SK-N-SH (cell line): Measurements from ENCODE around the gene WDR41. TPM values are rescaled to one million over a fixed set of nuclear protein-coding genes. Genes with fewer than 3 reads are reported as not detected.
"Not testable (repeated sequence)": the region's sequence is repeated elsewhere in the genome, so short reads cannot be mapped to it uniquely, and the experiment has no call there.

Experiments
- CTCF ChIA-PET: fragments of 300-600, 350-600 bp; formaldehyde crosslinking; extraction: SDS; loops from one replicate; lab custom pipeline; 2021; lab: Yijun Ruan, JAX
- POLR2A ChIA-PET: fragments of 350-600 bp; sonication (Branson Sonifier 250); formaldehyde crosslinking; extraction: SDS; loops from one replicate; lab custom pipeline; 2020; ENCODE audit warnings: antibody characterized with exemption, inconsistent platforms; lab: Yijun Ruan, JAX
- DNase-seq: peaks from one replicate; pipeline ENCODE4 v3.0.0; 2012
- H2AFZ ChIP-seq: fragments of 200-600 bp; sonication (generic); 2 replicates; pipeline ENCODE4 v1.8.1; 2016; ENCODE audit warnings: antibody characterized with exemption, mild to moderate bottlenecking, low read depth
- H3F3A ChIP-seq: fragments of 200-600 bp; sonication (generic); replicated peaks from 2 replicates; pipeline ENCODE3; 2016; ENCODE audit warnings: antibody characterized with exemption, mild to moderate bottlenecking; ENCODE audit not compliant: insufficient read depth
- H3K27ac ChIP-seq, 2 experiments: fragments of 200-500 bp in 1 of 2; fragments of 200-600 bp in 1 of 2; sonication (Bioruptor generic) in 1 of 2; sonication (generic), shearing (Covaris generic) in 1 of 2; 2 replicates each; pipeline versions ENCODE4 v1.5.1 to v1.6.1; 2014 to 2016; ENCODE audit warnings: low read depth in 2 of 2, inconsistent platforms in 1 of 2, low read length in 1 of 2, mild to moderate bottlenecking in 1 of 2, mixed read lengths in 1 of 2
- H3K27me3 ChIP-seq: fragments of 200-600 bp; sonication (generic), shearing (Covaris generic); 2 replicates; pipeline ENCODE4 v1.6.1; 2016; ENCODE audit warnings: mixed run types; ENCODE audit not compliant: insufficient read depth
- H3K36me3 ChIP-seq, 2 experiments: fragments of 200-500 bp in 1 of 2; fragments of 200-600 bp in 1 of 2; sonication (Bioruptor generic) in 1 of 2; sonication (generic) in 1 of 2; replicated peaks in 1 of 2; 2 replicates each; pipeline versions ENCODE3 to v1.5.1; 2014 to 2016; ENCODE audit warnings: low read length in 1 of 2, mild to moderate bottlenecking in 1 of 2; ENCODE audit not compliant: insufficient read depth in 2 of 2, control insufficient read depth in 1 of 2
- H3K4me1 ChIP-seq, 2 experiments: fragments of 200-500 bp in 1 of 2; fragments of 200-600 bp in 1 of 2; sonication (Bioruptor generic) in 1 of 2; sonication (generic), shearing (Covaris generic) in 1 of 2; 2 replicates each; pipeline versions ENCODE4 v1.5.1 to v1.6.1; 2014 to 2016; ENCODE audit warnings: low read depth in 1 of 2, low read length in 1 of 2, mixed run types in 1 of 2; ENCODE audit not compliant: insufficient read depth in 2 of 2, control insufficient read depth in 1 of 2
- H3K4me2 ChIP-seq: fragments of 200-600 bp; sonication (generic), shearing (Covaris generic); 2 replicates; pipeline ENCODE4 v1.6.1; 2017; ENCODE audit warnings: mixed run types
- H3K4me3 ChIP-seq, 2 experiments: fragments of 200-500 bp in 1 of 2; fragments of 200-600 bp in 1 of 2; sonication (Bioruptor generic) in 1 of 2; sonication (generic), shearing (Covaris generic) in 1 of 2; 2 replicates each; pipeline versions ENCODE4 v1.5.1 to v1.8.1; 2014 to 2016; ENCODE audit warnings: low read depth in 2 of 2, inconsistent platforms in 1 of 2, low read length in 1 of 2, mild to moderate bottlenecking in 1 of 2, mixed read lengths in 1 of 2, moderate library complexity in 1 of 2
- H3K79me2 ChIP-seq: fragments of 200-600 bp; sonication (generic); 2 replicates; pipeline ENCODE4 v1.8.1; 2017; ENCODE audit warnings: mild to moderate bottlenecking; ENCODE audit not compliant: insufficient read depth
- H3K9ac ChIP-seq: fragments of 200-600 bp; sonication (generic); 2 replicates; pipeline ENCODE4 v1.6.1; 2017; ENCODE audit warnings: mixed run types
- H3K9me2 ChIP-seq: fragments of 200-600 bp; sonication (generic); 2 replicates; pipeline ENCODE4 v1.6.1; 2017; ENCODE audit warnings: mixed run types
- H3K9me3 ChIP-seq: fragments of 200-600 bp; sonication (generic); 2 replicates; pipeline ENCODE4 v1.6.1; 2017; ENCODE audit warnings: mixed run types, mild to moderate bottlenecking, moderate library complexity
- H4K20me1 ChIP-seq: fragments of 200-600 bp; sonication (generic); 2 replicates; pipeline ENCODE4 v1.6.1; 2017; ENCODE audit warnings: mild to moderate bottlenecking, mixed run types; ENCODE audit not compliant: insufficient read depth
- CHD2 ChIP-seq: fragments of 150-350 bp; IDR thresholded peaks from 2 replicates; pipeline ENCODE4 v1.6.1; 2018; ENCODE audit warnings: low read length; ENCODE audit not compliant: partially characterized antibody
- EZH2phosphoT487 ChIP-seq: fragments of 200-600 bp; sonication (generic); IDR thresholded peaks from 2 replicates; pipeline ENCODE4 v1.6.1; 2017; ENCODE audit warnings: low read depth, mixed run types, mild to moderate bottlenecking, antibody characterized with exemption, moderate library complexity, borderline replicate concordance
- FOXJ3 ChIP-seq: sonication (generic); formaldehyde crosslinking; IDR thresholded peaks from 2 replicates; pipeline ENCODE4 v1.5.1; 2020; ENCODE audit warnings: mild to moderate bottlenecking, missing genetic modification reagents
- FOXM1 ChIP-seq: IDR thresholded peaks from 2 replicates; pipeline ENCODE4 v1.4.0; 2012; ENCODE audit warnings: low read depth, mild to moderate bottlenecking
- GABPA ChIP-seq: IDR thresholded peaks from 2 replicates; pipeline ENCODE4 v1.4.0; 2012; ENCODE audit warnings: low read depth, mild to moderate bottlenecking
- MAX ChIP-seq: IDR thresholded peaks from 2 replicates; pipeline ENCODE4 v1.4.0; 2012; ENCODE audit warnings: low read depth
- MXI1 ChIP-seq: IDR thresholded peaks from 2 replicates; pipeline ENCODE4 v1.6.1; 2012; ENCODE audit warnings: mild to moderate bottlenecking, low read depth, low read length, improper control_type of control experiment
- NFIC ChIP-seq: IDR thresholded peaks from 2 replicates; pipeline ENCODE4 v1.4.0; 2012; ENCODE audit warnings: borderline replicate concordance
- RFX5 ChIP-seq: IDR thresholded peaks from 2 replicates; pipeline ENCODE4 v1.6.1; 2012; ENCODE audit warnings: mild to moderate bottlenecking, improper control_type of control experiment, low read length
- RXRA ChIP-seq: IDR thresholded peaks from 2 replicates; pipeline ENCODE4 v1.4.0; 2012; ENCODE audit warnings: low read depth, mild to moderate bottlenecking, borderline replicate concordance
- SMC3 ChIP-seq: IDR thresholded peaks from 2 replicates; pipeline ENCODE4 v1.6.1; 2012; ENCODE audit warnings: low read depth, low read length, improper control_type of control experiment
- TAF1 ChIP-seq: IDR thresholded peaks from 2 replicates; pipeline ENCODE4 v1.6.1; 2012; ENCODE audit warnings: low read depth, mild to moderate bottlenecking, low read length, moderate library complexity, borderline replicate concordance
- TCF12 ChIP-seq: IDR thresholded peaks from 2 replicates; pipeline ENCODE4 v1.4.0; 2012
- TEAD4 ChIP-seq: IDR thresholded peaks from 2 replicates; pipeline ENCODE4 v1.4.0; 2012; ENCODE audit warnings: mild to moderate bottlenecking, borderline replicate concordance; ENCODE audit not compliant: insufficient read depth
- YY1 ChIP-seq: IDR thresholded peaks from 2 replicates; pipeline ENCODE4 v1.4.0; 2012; ENCODE audit warnings: low read depth, mild to moderate bottlenecking
- WGBS: methylation state at CpG from one replicate; pipeline ENCODE4 v1.1.6; 2017; ENCODE audit warnings: low lambda C conversion rate; 5-methylcytosine and 5-hydroxymethylcytosine counted together
- polyA plus RNA-seq, 3 experiments: library from polyadenylated mRNA; depleted of rRNA; stranded (reverse); fragments of >200 nt; gene quantifications; 2 replicates each; pipeline ENCODE4 v1.2.3, GENCODE V29; 2012
- TF ChIP-seq, protein P1 (sequence below): fragments of 150-350 bp; IDR thresholded peaks from 2 replicates; pipeline ENCODE4 v1.6.1; 2016; ENCODE audit warnings: mild to moderate bottlenecking, low read depth, low read length
- TF ChIP-seq, protein P2 (sequence below): IDR thresholded peaks from 2 replicates; pipeline ENCODE4; 2012
- TF ChIP-seq, protein P3 (sequence below): fragments of 200-600 bp; sonication (generic); IDR thresholded peaks from 2 replicates; pipeline ENCODE4 v1.6.1; 2017; ENCODE audit warnings: antibody characterized with exemption, mild to moderate bottlenecking, moderate library complexity

The WDR41 gene
- polyA plus RNA-seq, 1 of the 3 experiments (the other 2 are of a cell fraction): 17.2 TPM

DNA sequence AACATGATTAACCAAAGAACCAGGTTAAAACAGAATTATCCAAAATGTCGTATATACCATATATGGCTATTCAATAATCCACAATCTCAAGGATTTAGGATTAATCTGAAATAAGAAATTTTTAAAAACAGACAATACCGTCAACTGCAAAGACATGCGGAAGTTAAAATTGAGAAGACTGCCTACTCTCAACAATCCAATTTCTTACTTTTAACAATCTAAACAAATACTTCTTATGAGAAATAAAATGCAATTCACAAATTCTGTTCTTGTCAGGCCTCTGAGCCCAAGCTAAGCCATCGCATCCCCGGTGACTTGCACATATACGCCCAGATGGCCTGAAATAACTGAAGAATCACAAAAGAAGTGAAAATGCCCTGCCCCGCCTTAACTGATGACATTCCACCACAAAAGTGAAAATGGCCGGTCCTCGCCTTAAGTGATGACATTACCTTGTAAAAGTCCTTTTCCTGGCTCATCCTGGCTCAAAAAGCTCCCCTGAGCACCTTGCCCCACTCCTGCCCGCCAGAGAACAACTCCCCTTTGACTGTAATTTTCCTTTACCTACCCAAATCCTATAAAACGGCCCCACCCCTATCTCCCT is 1.3 kb downstream of the WDR41 start:
- H3F3A ChIP-seq: peaks cover 12% of the 10 kb centered on the region
- TF ChIP-seq YY1: 0 out of 2 replicates have a peak, but pooled peaks have one; percentile 30

GRCh38 chr5:77486344-77486962 is 5.7 kb downstream of the WDR41 start:
- Histone ChIP-seq H3K27me3 (no peaks in the 10 kb centered on the region), H3K9me2 (no peaks in the 10 kb centered on the region), H3F3A (peaks cover 7% of the 10 kb centered on the region), H3K27ac (no peak overlapping the region), H3K4me1 (peaks cover 3 to 7% of the 10 kb centered on the region in 2 experiments; a peak in 2 of 4 replicates), H3K36me3 (peaks cover 29 to 46% of the 10 kb centered on the region in 2 experiments), H3K9ac (no peak overlapping the region), H3K79me2 (peaks cover 49% of the 10 kb centered on the region), H4K20me1 (no peaks in the 10 kb centered on the region), H3K4me3 (no peak overlapping the region), H3K9me3 (no peaks in the 10 kb centered on the region), H3K4me2 (no peak overlapping the region), H2AFZ (no peak overlapping the region)
- DNase-seq: no peak
- TF ChIP-seq MXI1 (no peak), RXRA (no peak), RFX5 (no peak), NFIC (no peak), FOXJ3 (CRISPR knock-in tag) (no peak), TCF12 (no peak), EZH2phosphoT487 (no peak), SMC3 (no peak), TEAD4 (no peak), FOXM1 (no peak), GABPA (no peak), CHD2 (no peak), TAF1 (no peak), MAX (no peak), YY1 (no peak)
- TF ChIP-seq, protein P1, sequence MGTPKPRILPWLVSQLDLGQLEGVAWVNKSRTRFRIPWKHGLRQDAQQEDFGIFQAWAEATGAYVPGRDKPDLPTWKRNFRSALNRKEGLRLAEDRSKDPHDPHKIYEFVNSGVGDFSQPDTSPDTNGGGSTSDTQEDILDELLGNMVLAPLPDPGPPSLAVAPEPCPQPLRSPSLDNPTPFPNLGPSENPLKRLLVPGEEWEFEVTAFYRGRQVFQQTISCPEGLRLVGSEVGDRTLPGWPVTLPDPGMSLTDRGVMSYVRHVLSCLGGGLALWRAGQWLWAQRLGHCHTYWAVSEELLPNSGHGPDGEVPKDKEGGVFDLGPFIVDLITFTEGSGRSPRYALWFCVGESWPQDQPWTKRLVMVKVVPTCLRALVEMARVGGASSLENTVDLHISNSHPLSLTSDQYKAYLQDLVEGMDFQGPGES: no peak
- TF ChIP-seq, protein P2, sequence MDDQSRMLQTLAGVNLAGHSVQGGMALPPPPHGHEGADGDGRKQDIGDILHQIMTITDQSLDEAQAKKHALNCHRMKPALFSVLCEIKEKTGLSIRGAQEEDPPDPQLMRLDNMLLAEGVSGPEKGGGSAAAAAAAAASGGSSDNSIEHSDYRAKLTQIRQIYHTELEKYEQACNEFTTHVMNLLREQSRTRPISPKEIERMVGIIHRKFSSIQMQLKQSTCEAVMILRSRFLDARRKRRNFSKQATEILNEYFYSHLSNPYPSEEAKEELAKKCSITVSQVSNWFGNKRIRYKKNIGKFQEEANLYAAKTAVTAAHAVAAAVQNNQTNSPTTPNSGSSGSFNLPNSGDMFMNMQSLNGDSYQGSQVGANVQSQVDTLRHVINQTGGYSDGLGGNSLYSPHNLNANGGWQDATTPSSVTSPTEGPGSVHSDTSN: no peak
- TF ChIP-seq, protein P3, sequence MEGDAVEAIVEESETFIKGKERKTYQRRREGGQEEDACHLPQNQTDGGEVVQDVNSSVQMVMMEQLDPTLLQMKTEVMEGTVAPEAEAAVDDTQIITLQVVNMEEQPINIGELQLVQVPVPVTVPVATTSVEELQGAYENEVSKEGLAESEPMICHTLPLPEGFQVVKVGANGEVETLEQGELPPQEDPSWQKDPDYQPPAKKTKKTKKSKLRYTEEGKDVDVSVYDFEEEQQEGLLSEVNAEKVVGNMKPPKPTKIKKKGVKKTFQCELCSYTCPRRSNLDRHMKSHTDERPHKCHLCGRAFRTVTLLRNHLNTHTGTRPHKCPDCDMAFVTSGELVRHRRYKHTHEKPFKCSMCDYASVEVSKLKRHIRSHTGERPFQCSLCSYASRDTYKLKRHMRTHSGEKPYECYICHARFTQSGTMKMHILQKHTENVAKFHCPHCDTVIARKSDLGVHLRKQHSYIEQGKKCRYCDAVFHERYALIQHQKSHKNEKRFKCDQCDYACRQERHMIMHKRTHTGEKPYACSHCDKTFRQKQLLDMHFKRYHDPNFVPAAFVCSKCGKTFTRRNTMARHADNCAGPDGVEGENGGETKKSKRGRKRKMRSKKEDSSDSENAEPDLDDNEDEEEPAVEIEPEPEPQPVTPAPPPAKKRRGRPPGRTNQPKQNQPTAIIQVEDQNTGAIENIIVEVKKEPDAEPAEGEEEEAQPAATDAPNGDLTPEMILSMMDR: no peak
- 86% methylated on average over 4 of the region's 4 CpGs for WGBS
- ChIA-PET POLR2A (no interaction called here), CTCF (no interaction called here)

More for the DNA sequence above, 1.3 kb downstream of the WDR41 start:
- not testable (repeated sequence) for H3K9me2 ChIP-seq, H4K20me1 ChIP-seq, H3K27me3 ChIP-seq, DNase-seq, H3K9me3 ChIP-seq, H3K4me1 ChIP-seq
- Histone ChIP-seq H3K9ac (peak overlapping the region; percentile 96), H2AFZ (peak overlapping the region; percentile 95), H3K36me3 (peaks cover 11 to 21% of the 10 kb centered on the region in 2 experiments), H3K27ac (peak overlapping the region in 1 of 2 experiments; percentile 90; a peak in 3 of 4 replicates), H3K4me3 (peak overlapping the region; percentile 93 to 96), H3K79me2 (peaks cover 45% of the 10 kb centered on the region), H3K4me2 (peak overlapping the region; percentile 78)
- WGBS: 32% methylated on average over 11 of the region's 11 CpGs
- ChIA-PET POLR2A (interaction anchor here (2.0 kb wide), 1 partner anchor 405 kb away, joined by 5 read pairs; no protein-coding TSS in a partner anchor), CTCF (interaction anchor here (0.6 to 3.1 kb wide), 8 partner anchors 8 to 413 kb away, joined by 3 to 26 read pairs (median 14); no protein-coding TSS in a partner anchor)
